SH-SY5Y (cell line): ENCODE measurements around the gene ST6GAL2.

Experiments used
- GATA2 ChIP-seq: IDR thresholded peaks from 2 replicates; pipeline ENCODE4 v1.6.1; 2011; ENCODE audit warnings: mild to moderate bottlenecking, low read depth, low read length
- GATA3 ChIP-seq: IDR thresholded peaks from 2 replicates; pipeline ENCODE4 v1.6.1; 2011; ENCODE audit warnings: low read depth, mild to moderate bottlenecking, low read length, moderate library complexity

DNA sequence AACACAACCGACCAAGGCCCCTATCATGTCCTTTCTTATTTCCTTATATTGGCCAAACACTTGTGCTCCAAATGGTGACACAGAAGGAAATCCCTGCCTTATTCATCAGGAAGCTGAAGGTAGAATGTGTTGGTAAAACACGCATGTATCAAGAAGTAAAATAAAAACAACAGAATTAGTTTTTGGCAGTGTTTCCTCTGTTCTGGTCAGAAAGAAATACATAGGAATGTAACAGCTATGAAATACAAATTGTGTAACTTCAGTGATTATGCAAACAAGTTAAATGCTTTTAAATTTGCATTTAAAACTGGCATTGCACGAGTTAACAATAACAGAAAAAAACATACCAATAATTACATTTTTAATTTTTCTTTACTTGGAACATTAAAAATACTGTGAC is 19.3 kb downstream of the ST6GAL2 start:
- TF ChIP-seq GATA2: no peak
- TF ChIP-seq GATA3: no peak
